ENCODE results near the gene WDR41. TPM values are rescaled to one million over a fixed set of nuclear protein-coding genes. Genes with fewer than 3 reads are reported as not detected.

WDR41 gene
- 107 and 133 TPM in 2 replicates for total RNA-seq

GRCh38 chr5:77491783-77492652 is at the start of gene WDR41:
TSS of gene WDR41 (minus strand) at chr5:77492316. CDS start at chr5:77492220, 96 bp downstream.

Other genes with a start within 250 kb of the WDR41 start
- gene OTP, start 146.4 kb upstream of the WDR41 start, total RNA-seq: not detected in 2 replicates